Stimulated activated CD8-positive, alpha-beta memory T cell treated with anti-CD3 and anti-CD28 coated beads, Interleukin-2, amount 100 ng/mL, for 1 hour (primary cell): Measurements from ENCODE around the gene SERPINH1.

Experiments used
- DNase-seq, 2 donors: peaks; one replicate each; pipeline ENCODE4 v3.0.0-alpha.2; 2020; ENCODE audit warnings: low read depth in 2 of 2

The SERPINH1 gene

GRCh38 chr11:75596914-75597313, 34.9 kb downstream of the SERPINH1 start:
- no peak for DNase-seq

DNA sequence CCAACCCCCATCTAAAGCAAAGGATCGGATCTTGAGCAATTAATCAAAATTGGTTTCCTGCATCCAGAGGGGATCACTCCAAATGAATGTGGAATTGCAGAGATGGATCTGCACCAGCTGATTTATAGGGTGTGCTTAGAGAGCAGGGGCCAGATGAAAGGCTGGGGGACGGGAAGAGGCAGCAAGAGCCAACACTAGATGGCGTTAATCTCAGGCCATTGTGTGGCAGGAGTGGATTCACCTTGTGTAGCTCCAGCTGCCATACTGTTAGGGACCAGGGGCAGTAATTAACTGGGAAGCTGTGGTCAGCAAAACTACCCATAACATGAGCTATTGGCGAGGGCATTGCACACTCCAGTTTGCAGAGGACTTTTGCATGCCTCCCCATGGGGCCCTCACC, 35.6 kb downstream of the SERPINH1 start:
- DNase-seq: no peak

- DNase-seq: no peak
Measured at GRCh38 chr11:75598264-75598663, 36.2 kb downstream of the SERPINH1 start.

DNA sequence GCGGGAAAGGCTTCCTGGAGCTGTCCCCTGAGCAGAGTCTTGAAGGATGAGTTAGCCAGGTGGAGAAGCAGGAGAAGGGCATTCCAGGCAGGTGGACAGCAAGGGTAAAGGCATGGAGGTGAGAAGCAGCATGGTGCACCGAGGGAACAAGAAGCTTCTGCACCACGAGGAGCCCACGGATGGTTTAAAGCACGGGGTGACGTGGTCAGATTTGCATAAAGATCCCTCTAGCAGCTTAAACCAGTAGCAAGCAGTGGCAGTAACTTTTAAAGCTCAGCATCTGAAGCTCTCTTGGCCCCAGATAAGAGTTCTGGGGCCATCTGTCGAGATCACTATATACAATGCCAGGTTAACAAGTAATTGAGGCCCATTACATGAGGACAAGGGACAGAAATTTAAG, 36.8 kb downstream of the SERPINH1 start:
- DNase-seq: no peak

DNA sequence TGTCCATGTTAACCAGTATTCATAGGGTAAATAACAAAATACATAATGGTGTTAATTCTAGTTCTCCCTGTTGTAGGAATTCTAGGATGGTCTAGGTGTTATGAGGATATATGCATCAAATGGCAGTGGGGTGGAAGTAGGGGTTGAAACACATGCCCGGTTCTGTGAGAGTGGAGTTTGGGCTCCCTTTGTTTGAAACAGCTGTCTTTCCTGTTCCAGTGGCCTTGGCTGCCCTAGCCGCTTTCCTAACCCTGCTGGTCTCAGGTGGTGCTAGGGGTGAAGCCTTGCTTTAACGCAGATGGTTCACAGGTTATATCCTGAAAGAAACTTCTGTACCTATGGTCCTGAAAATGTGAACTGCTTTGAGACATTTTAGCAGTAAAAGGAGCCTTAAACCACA, 38.3 kb downstream of the SERPINH1 start:
- DNase-seq: no peak

GRCh38 chr11:75601494-75601893, 39.4 kb downstream of the SERPINH1 start:
- DNase-seq: no peak

DNA sequence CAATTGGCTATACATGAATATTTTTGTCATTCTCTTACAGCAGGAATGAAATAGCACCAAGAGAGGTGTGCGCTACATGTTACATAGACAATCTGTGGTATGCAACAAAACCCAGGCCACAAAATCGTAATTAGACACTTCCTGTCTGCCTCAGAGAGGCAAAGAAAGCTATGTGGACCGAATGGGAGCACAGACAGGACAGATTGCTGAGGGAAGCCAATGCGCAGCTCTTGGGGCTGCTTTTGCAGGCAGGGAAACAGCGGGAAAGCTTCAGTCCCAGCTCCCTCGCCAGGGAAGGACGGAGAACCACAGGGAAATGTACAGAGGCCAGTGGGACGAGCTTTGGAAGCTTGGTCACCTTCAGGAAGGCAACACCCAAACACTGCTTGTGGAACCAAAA, 40.9 kb downstream of the SERPINH1 start:
- no peak for DNase-seq

- no peak for DNase-seq
Measured at GRCh38 chr11:75603791-75604736, 42.0 kb downstream of the SERPINH1 start.

- no peak for DNase-seq
Measured at GRCh38 chr11:75606099-75606498, 44.0 kb downstream of the SERPINH1 start.

- no peak for DNase-seq
Measured at GRCh38 chr11:75611823-75612222, 49.8 kb downstream of the SERPINH1 start.

DNA sequence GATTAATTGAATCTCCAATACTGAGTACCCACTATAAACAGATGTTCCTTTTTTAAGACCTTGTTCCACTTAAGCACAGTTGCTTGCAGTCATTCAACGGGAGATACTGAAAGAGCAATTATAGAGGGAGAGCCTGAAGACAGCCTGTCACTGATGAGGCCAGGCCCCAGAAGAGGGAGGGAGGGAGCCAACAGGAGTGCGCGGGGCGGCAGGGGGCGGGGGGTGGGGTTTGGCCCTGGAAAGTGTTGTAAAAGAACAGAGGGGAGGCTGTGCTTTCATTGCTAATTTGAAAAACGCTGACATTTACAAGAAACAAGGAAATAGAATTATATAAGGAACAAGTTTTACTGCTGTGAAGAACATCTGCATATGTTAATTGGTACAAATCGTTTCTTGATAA, 53.7 kb downstream of the SERPINH1 start:
- DNase-seq: no peak

GRCh38 chr11:75616281-75616680, 54.2 kb downstream of the SERPINH1 start:
- DNase-seq: no peak
